IPS-18a (cell line): ENCODE measurements around the gene ATN1.

Source experiments
- H3K27ac ChIP-seq: one replicate; pipeline ENCODE4 v1.5.1; 2013; ENCODE audit warnings: low read length
- H3K27me3 ChIP-seq: one replicate; pipeline ENCODE4 v1.6.1; 2013; ENCODE audit warnings: mild to moderate bottlenecking, low read length; ENCODE audit not compliant: control insufficient read depth, insufficient read depth
- H3K36me3 ChIP-seq: one replicate; pipeline ENCODE4 v1.6.1; 2013; ENCODE audit warnings: low read depth, low read length; ENCODE audit not compliant: control insufficient read depth
- H3K4me1 ChIP-seq: one replicate; pipeline ENCODE4 v1.6.1; 2013; ENCODE audit warnings: low read depth, low read length; ENCODE audit not compliant: control insufficient read depth
- H3K4me3 ChIP-seq: one replicate; pipeline ENCODE4 v1.5.1; 2013; ENCODE audit warnings: low read length
- H3K9ac ChIP-seq: one replicate; pipeline ENCODE4 v1.6.1; 2013; ENCODE audit warnings: mild to moderate bottlenecking, low read length, moderate library complexity
- H3K9me3 ChIP-seq: one replicate; pipeline ENCODE4 v1.6.1; 2013; ENCODE audit warnings: low read depth, low read length; ENCODE audit not compliant: control insufficient read depth

ATN1 gene

DNA sequence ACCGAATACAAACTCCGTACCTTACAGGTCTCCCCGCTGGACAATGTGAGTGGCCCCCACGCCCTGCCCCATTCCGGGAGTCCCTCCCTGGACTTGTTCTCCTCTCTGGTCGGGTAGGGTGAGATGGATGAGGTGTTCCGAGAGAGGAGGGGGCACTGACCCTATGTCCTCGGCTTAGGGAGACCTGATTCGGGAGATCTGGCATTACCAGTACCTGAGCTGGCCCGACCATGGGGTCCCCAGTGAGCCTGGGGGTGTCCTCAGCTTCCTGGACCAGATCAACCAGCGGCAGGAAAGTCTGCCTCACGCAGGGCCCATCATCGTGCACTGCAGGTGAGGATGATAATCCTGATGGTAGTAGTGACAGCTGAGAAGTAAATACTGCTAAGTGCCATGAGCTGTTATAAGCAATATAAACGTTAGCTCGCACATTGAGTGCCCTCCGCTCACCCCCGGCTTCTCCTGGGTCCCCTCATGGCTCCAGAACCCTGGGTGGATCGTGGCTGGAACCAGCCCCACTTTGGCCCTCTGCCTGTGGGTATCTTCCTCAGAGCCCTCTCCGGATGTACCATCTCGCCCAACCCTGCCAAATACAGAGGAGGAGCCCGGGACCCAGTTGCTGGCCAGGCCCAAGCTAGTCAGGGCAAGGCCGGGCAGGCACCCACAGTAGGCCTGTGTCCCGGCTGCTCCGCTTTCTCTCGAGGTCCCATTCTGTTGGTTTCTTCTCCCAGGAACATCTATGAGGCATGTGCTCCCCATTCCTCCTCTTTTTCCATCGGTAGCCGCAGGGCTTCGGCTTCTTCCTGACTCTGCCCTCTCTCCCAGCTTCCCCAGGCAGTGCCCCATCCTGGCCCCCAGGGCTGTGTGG lies 30.2 kb downstream of the ATN1 start:
- Histone ChIP-seq H3K4me1 (peaks cover 19% of the 10 kb centered on the region), H3K9me3 (no peaks in the 10 kb centered on the region)

DNA sequence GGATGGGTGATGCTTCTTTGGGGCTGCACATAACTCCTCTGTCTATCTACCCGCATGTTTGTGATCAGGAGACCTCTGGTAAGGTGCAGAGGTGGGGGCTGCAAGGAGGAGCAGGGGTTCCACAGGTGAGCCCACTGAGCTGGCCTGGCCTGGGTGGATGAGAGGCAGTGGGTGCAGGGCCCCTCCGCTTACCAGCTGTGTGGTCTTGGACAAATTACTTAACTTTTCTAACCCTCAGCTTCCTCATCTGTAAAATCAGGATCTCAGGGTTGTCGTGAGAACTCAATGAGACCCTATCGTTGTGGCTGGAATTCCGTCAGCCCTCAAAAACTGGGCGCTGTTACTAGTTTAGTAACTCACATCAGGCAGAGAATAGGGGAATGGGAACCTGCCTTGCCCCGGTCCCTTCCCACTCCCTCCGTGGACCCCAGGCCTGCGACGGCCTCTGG lies 30.9 kb downstream of the ATN1 start:
- peaks cover 19% of the 10 kb centered on the region for H3K4me1 ChIP-seq

More for the DNA sequence above, 30.2 kb downstream of the ATN1 start:
- no peak overlapping the region for H3K4me3 ChIP-seq
- no peak overlapping the region for H3K9ac ChIP-seq
- H3K27ac ChIP-seq: no peak overlapping the region
- no peaks in the 10 kb centered on the region for H3K27me3 ChIP-seq
- no peaks in the 10 kb centered on the region for H3K36me3 ChIP-seq

DNA sequence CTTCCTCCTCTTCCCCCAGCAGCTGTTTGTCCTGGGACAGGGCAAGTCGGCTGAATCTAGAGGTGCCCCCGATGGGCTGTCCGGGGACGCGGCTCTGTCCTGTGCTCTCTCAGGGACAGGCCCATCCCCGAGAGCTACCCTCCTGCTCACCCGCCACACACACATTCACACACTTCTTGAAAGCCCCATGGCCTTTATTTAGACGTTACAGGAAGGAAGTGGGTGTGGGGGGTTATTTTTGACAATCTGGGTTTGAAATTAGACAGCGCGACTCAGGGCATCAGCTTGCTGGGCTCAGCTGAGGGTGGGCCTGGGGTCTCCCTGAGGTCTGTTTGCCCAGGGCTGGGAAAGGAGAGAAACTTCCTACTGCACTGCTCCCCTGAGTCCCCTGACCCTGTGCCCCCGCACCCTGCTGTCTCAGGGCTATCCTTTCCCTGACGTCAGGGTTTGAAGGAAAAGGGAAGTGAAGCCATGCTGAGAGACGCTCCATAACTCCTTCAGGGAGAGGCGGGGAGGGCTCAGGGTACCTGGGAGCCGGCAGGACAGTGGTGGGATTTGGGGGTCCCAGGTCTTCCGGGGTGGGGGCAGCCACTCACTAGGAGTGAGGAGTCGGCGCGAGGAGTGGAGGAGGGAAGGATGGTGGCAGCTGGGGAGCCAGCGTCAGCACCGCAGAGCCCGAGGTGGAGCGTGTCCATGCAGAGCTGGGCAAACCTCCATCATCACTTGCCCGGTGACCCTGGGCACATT lies 31.5 kb downstream of the ATN1 start:
- Histone ChIP-seq H3K4me1 (peaks cover 21% of the 10 kb centered on the region), H3K9ac (no peak overlapping the region), H3K4me3 (no peak overlapping the region), H3K36me3 (peaks cover 2% of the 10 kb centered on the region), H3K27me3 (no peaks in the 10 kb centered on the region), H3K27ac (no peak overlapping the region), H3K9me3 (no peaks in the 10 kb centered on the region)

More for the DNA sequence above, 30.9 kb downstream of the ATN1 start:
- Histone ChIP-seq H3K27me3 (no peaks in the 10 kb centered on the region), H3K9ac (no peak overlapping the region), H3K36me3 (no peaks in the 10 kb centered on the region), H3K4me3 (no peak overlapping the region), H3K27ac (no peak overlapping the region), H3K9me3 (no peaks in the 10 kb centered on the region)

DNA sequence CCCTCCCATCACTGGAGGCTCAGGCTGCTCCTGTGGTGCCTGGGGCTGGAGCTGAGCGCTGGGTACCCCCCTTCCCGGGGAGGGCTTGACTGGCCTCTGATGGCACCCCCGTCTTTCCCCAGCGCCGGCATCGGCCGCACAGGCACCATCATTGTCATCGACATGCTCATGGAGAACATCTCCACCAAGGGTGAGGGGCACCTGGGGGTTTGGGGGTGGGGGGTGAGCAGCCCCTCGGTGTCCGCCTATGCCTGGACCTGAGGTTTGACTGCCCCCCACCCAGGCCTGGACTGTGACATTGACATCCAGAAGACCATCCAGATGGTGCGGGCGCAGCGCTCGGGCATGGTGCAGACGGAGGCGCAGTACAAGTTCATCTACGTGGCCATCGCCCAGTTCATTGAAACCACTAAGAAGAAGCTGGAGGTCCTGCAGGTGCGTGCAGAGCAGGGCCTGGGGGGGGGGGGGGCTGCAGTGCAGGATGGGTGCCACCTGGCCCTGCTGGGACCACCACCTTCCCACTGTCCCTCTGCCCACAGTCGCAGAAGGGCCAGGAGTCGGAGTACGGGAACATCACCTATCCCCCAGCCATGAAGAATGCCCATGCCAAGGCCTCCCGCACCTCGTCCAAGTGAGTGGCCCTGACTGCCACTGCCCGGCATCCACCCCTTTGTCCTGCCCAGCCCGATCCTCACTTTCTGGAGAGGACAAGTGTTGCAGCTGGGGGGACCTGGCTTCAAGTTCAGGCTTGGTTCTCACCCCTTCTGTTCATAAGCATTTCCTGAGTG lies 32.2 kb downstream of the ATN1 start:
- H3K27me3 ChIP-seq: no peaks in the 10 kb centered on the region
- no peak overlapping the region for H3K27ac ChIP-seq
- no peak overlapping the region for H3K9ac ChIP-seq
- H3K4me1 ChIP-seq: peaks cover 22% of the 10 kb centered on the region
- peaks cover 8% of the 10 kb centered on the region for H3K36me3 ChIP-seq
- H3K4me3 ChIP-seq: no peak overlapping the region
- H3K9me3 ChIP-seq: no peaks in the 10 kb centered on the region

DNA sequence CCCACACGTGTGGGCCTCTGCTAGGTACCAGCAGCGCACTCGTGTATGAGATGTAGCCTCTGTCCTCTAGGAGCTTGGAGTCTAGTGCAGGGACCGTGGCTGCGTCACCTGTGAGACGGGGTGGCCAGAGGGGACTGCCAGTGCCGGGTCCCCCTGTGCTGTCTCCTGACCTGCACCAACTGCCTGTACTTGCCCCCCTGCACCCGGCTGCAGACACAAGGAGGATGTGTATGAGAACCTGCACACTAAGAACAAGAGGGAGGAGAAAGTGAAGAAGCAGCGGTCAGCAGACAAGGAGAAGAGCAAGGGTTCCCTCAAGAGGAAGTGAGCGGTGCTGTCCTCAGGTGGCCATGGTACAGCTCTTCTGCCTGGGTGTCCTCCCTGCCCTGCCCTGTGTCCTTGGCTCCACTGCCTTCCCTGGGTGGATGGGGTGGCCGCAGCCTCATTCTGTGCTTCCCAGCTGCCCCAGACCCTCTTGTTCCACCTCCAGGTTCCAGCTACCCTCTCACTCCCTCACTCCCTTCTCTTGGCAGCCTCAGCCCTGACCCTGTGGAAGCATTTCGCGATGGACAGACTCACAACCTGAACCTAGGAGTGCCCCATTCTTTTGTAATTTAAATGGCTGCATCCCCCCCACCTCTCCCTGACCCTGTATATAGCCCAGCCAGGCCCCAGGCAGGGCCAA lies 33.0 kb downstream of the ATN1 start:
- Histone ChIP-seq H3K4me1 (peaks cover 22% of the 10 kb centered on the region), H3K27me3 (no peaks in the 10 kb centered on the region), H3K9me3 (no peaks in the 10 kb centered on the region), H3K4me3 (no peak overlapping the region), H3K27ac (peak overlapping the region; percentile 78), H3K36me3 (peaks cover 14% of the 10 kb centered on the region), H3K9ac (peak overlapping the region; percentile 70)

DNA sequence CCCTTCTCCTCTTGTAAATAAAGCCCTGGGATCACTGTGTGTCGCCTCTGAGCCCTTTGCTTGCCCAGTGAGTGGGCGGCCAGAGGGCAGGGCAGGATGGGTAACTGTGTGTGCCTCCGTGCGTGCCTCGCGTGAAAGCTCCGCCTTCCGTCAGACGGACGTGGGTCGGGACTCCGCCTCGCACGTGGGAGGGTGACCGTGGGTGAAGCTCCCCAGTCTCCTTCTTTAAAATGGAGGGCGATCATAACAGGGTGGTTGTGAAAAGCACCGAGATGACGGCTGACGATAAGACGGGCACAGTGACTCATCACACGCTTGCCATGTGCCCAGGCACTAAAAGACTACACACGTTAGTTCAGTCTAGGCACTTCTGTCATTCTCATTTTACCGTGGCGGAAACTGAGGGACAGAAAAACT lies 33.5 kb downstream of the ATN1 start:
- Histone ChIP-seq H3K4me1 (peaks cover 22% of the 10 kb centered on the region), H3K4me3 (peak overlapping the region; percentile 11), H3K9ac (peak overlapping the region; percentile 70), H3K27me3 (no peaks in the 10 kb centered on the region), H3K36me3 (peaks cover 20% of the 10 kb centered on the region), H3K27ac (peak overlapping the region; percentile 78), H3K9me3 (no peaks in the 10 kb centered on the region)

DNA sequence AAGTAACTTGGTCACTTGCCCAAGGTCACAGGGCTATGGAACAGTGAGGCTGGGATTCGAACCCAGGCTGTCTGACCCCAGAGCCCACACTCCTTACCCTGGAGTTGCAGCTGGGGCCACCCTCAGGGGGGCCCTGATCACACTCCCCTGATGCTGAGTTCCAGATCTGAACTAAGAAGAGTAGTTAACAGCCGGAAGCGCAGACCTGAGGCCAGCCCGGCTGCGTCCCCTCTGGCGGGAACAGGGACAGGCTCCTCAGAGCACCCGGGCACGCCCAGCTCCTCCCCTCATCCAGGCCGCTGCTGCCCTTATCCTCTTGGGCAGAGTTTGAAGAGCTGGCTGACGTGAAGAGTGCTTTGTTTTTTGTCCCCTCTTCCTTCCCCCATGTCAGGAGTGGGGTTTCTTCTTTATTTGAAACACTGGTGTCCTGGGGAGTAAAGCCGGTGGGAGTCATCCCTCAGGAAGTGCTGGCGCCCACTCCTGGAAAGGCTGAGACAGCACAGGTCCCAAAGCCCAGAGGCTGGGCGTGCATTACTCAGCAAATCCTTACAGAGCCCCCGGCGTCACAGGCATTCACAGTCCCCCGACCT lies 34.0 kb downstream of the ATN1 start:
- H3K27me3 ChIP-seq: no peaks in the 10 kb centered on the region
- peak overlapping the region; percentile 11 for H3K4me3 ChIP-seq
- H3K36me3 ChIP-seq: peaks cover 23% of the 10 kb centered on the region
- no peaks in the 10 kb centered on the region for H3K9me3 ChIP-seq
- H3K27ac ChIP-seq: peak overlapping the region; percentile 91
- H3K9ac ChIP-seq: peak overlapping the region; percentile 70
- peaks cover 22% of the 10 kb centered on the region for H3K4me1 ChIP-seq

DNA sequence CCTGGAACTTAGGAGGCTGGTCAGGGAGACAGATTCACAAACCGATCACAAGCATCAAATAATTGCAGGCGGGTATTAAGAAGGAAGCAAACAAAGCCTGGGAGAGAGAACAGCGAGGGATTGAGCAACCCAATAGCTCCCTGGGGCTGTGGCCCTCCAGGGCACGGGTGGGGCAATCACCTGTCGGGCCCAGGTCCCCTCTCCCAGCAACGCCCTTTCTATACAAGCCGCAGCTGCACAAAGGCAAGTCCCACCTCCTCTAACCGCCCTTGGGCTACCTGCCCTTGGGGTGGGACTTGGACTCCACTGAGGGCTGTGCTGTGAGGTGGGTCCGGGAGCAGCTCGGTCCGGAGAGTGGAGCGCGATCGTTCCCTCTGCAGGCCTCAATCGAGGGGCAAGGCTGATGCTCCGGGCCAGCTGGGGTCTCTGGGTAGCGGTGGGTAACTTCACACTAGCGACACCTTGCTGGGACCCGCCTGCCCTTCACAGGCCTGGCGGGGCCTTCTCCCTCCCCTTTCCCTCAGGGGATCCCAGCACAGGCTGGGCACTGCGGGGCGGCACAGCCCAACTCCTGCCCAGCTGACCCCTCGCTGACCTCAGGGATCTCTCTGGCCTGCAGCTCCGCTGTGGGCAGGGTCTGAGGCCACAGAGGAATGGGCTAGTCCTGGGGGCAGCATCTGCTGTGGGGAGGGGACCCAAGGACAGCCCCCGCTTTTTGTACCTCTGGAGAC lies 34.7 kb downstream of the ATN1 start:
- Histone ChIP-seq H3K36me3 (peaks cover 29% of the 10 kb centered on the region), H3K27ac (peak overlapping the region; percentile 91), H3K27me3 (no peaks in the 10 kb centered on the region), H3K9me3 (no peaks in the 10 kb centered on the region), H3K4me3 (peak overlapping the region; percentile 3), H3K9ac (peak overlapping the region; percentile 70), H3K4me1 (peaks cover 22% of the 10 kb centered on the region)

DNA sequence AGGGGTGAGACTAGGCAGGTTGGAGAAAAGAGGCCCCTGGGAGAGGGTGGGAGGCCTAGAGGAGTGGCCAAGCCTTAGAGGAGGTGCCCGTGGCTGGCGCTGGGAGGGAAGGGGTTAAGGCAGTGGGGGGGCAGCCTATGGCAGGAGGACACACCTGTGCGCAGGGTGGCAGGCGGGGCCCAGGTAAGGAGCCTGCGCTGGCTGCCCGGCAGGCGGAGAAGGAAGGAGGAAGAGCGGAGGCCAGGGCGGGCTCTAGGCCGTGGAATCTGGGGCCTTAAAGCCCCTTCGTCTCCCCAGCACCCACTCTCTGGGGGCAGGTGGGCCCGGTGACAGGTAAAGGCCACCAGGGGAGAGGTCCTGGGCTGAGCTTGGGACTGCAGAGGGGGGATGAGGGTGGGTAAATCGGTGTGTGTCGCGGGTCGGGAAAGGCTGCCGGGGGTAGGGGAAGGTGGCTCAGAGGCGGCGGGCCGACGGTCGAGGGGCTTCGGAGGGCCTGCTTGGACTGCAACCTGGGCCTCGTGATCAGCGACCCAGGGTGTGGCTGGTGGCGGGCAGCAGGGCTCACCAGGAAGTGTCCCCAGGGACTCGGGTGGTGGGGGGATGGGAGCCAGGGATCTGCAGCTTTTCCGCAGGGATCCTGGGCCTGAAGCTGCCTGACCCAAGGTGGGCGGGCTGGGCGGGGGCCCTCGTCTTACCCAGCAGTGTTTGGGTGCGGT lies 35.4 kb downstream of the ATN1 start:
- Histone ChIP-seq H3K27ac (peak overlapping the region; percentile 91), H3K4me1 (peaks cover 22% of the 10 kb centered on the region), H3K36me3 (peaks cover 36% of the 10 kb centered on the region), H3K9me3 (no peaks in the 10 kb centered on the region), H3K27me3 (no peaks in the 10 kb centered on the region), H3K9ac (peak overlapping the region; percentile 70), H3K4me3 (no peak overlapping the region)
